Mucosa of descending colon (tissue), 3 donors: Measurements from ENCODE around the gene ZSWIM4. TPM values are rescaled to one million over a fixed set of nuclear protein-coding genes. Genes with fewer than 3 reads are reported as not detected.

Experiments used
- ATAC-seq: fragments of 200-7000 bp; cut with Tn5 transposase; one replicate; pipeline ENCODE4 v1.9.1; 2020; ENCODE audit warnings: mild to moderate bottlenecking, moderate library complexity
- DNase-seq, 3 donors: peaks; one replicate each; pipeline ENCODE4 v3.0.0-alpha.2; 2020
- H3K36me3 ChIP-seq: fragments of 200-600 bp; one replicate; pipeline ENCODE4 v1.8.0; 2021; ENCODE audit warnings: low read depth, mild to moderate bottlenecking
- H3K4me1 ChIP-seq: fragments of 200-600 bp; one replicate; pipeline ENCODE4 v1.8.0; 2021; ENCODE audit warnings: low read depth, mild to moderate bottlenecking
- H3K4me3 ChIP-seq: fragments of 200-600 bp; one replicate; pipeline ENCODE4 v1.8.0; 2021; ENCODE audit warnings: mild to moderate bottlenecking
- H3K9me3 ChIP-seq: fragments of 200-600 bp; one replicate; pipeline ENCODE4 v1.8.0; 2021; ENCODE audit warnings: mild to moderate bottlenecking
- CTCF ChIP-seq: fragments of 200-600 bp; IDR thresholded peaks from one replicate; pipeline ENCODE4 v1.8.0; 2022; ENCODE audit warnings: antibody characterized with exemption, mild to moderate bottlenecking
- intact Hi-C, 2 donors: fragments of 100-400 bp; cut with DNase I in 1 of 2; cut with micrococcal nuclease in 1 of 2; formaldehyde crosslinking; loops; one replicate each; pipeline versions ENCODE4 v1.11.0 to v1.11.1; 2022; cut with DNase I, micrococcal nuclease
- microRNA-seq: library from miRNA; unstranded; fragments of <30 nt; microRNA quantifications from one replicate; pipeline ENCODE4, GENCODE V29; 2019
- total RNA-seq, 3 donors: library from RNA; stranded (reverse); fragmentation: NEBNext Ultra II Directional in 2 of 3; extraction: Animal tissue kit (Norgen Biotek cat#: 25700) in 2 of 3; gene quantifications; one replicate each; pipeline versions ENCODE4 v1.2.1 to v1.2.4, GENCODE V29; 2021 to 2023
- donor health status: DM: no; HTN: no; CAD: no; lungs with moderate emphysema.
- donor health status: DM: no; HTN: no; CAD: no.
- donor health status: DM: no; HTN: yes; CAD: no.

Gene ZSWIM4
- total RNA-seq, 3 donors from 2014 or later, result 4.1 to 4.6 (median 4.1) TPM

- no peak overlapping the region for H3K4me3 ChIP-seq
- intact Hi-C loops, result no loop called here
- H3K4me1 ChIP-seq, result peaks cover 29% of the 10 kb centered on the region
- TF ChIP-seq CTCF, result no peak
- no peaks in the 10 kb centered on the region for H3K36me3 ChIP-seq
- ATAC-seq (no peak), DNase-seq (no peak)
- H3K9me3 ChIP-seq, result no peaks in the 10 kb centered on the region
Observed at GRCh38 chr19:13877303-13877702, 82.1 kb downstream of the ZSWIM4 start.

- ATAC-seq (peak; percentile 91), DNase-seq (peak; percentile 98 to 100 (median 100))
- TF ChIP-seq CTCF, result peak; percentile 99
- Histone ChIP-seq H3K4me1 (peaks cover 41% of the 10 kb centered on the region), H3K36me3 (no peaks in the 10 kb centered on the region), H3K4me3 (no peak overlapping the region), H3K9me3 (no peaks in the 10 kb centered on the region)
- intact Hi-C loops, result loop anchor here (5.0 to 10.0 kb wide), 2 partner anchors 192 to 194 kb away; partner anchors contain the start of gene MISP3 (in 2 of the 2)
Observed at GRCh38 chr19:13880059-13881043, 85.1 kb downstream of the ZSWIM4 start.

GRCh38 chr19:13881251-13881691 lies 86.0 kb downstream of the ZSWIM4 start:
- DNase-seq, result peak in 1 of 3 donors; percentile 48
- H3K36me3 ChIP-seq, result no peaks in the 10 kb centered on the region
- peaks cover 47% of the 10 kb centered on the region for H3K4me1 ChIP-seq
- no peaks in the 10 kb centered on the region for H3K9me3 ChIP-seq
- no peak for TF ChIP-seq CTCF
- no peak for ATAC-seq
- H3K4me3 ChIP-seq, result no peak overlapping the region
- intact Hi-C loops, result loop anchor here (5.0 to 10.0 kb wide), 2 partner anchors 191 to 194 kb away; partner anchors contain the start of gene MISP3 (in 2 of the 2)

Small RNAs within 50 kb of the gene (microRNA-seq; reads per million reads assigned to microRNA genes)
- gene MIR181C, result 268 reads per million, percentile 73 among the genes with 10 or more reads in this experiment
- 175 reads per million, percentile 67 among the genes with 10 or more reads in this experiment for gene MIR181D

Other genes starting within 250 kb of the ZSWIM4 start
- 10 to 100 TPM; 24.2 to 32.4 (median 28.7) TPM for gene MRI1, start 30.9 kb upstream of the ZSWIM4 start, total RNA-seq
- 10 to 100 TPM; 47.8 to 49.5 (median 49.3) TPM for gene C19orf53, start 21.0 kb upstream of the ZSWIM4 start, total RNA-seq
- gene NANOS3, start 81.7 kb downstream of the ZSWIM4 start, total RNA-seq, result 1 to 10 TPM in 1 of 3 donors, not detected in 2; 1.5 TPM
- 10 to 100 TPM in 2 of 3 donors, 1 to 10 TPM in 1; 5.5 to 12.9 (median 10.8) TPM for gene BRME1, start 110.7 kb downstream of the ZSWIM4 start, total RNA-seq
- gene CC2D1A, start 110.8 kb downstream of the ZSWIM4 start, total RNA-seq, result 100 to 1,000 TPM in 2 of 3 donors, 10 to 100 TPM in 1; 68.4 to 118 (median 101) TPM
- 1 to 10 TPM; 1.7 to 3.4 (median 2.9) TPM for gene PODNL1, start 143.0 kb downstream of the ZSWIM4 start, total RNA-seq
- gene DCAF15, start 157.1 kb downstream of the ZSWIM4 start, total RNA-seq, result 10 to 100 TPM; 26.4 to 35.2 (median 34.7) TPM
- gene RFX1, start 210.9 kb downstream of the ZSWIM4 start, total RNA-seq, result 10 to 100 TPM; 15.8 to 17.9 (median 17.1) TPM
- gene RLN3, start 232.7 kb downstream of the ZSWIM4 start, total RNA-seq, result not detected
- 1 to 10 TPM; 2.0 to 3.1 (median 2.6) TPM for gene IL27RA, start 236.3 kb downstream of the ZSWIM4 start, total RNA-seq